Activated CD8-positive, alpha-beta memory T cell treated with anti-CD3 and anti-CD28 coated beads, Interleukin-2, amount 10 ng/mL, durations not matched to agents 7 days and 5 days (primary cell): Measurements from ENCODE around the gene DRD5. TPM values are rescaled to one million over a fixed set of nuclear protein-coding genes. Genes with fewer than 3 reads are reported as not detected.
"Not testable (repeated sequence)": the region's sequence is repeated elsewhere in the genome, so short reads cannot be mapped to it uniquely, and the experiment has no call there.

Source experiments
- ATAC-seq: fragments of 150-1000 bp; cut with Tn5 transposase; one replicate; pipeline ENCODE4 v1.10.0; 2021; ENCODE audit warnings: moderate library complexity
- CTCF ChIA-PET: fragments of 350-600 bp; sonication (Branson Sonifier 250); formaldehyde crosslinking; loops from one replicate; lab custom pipeline; 2021; ENCODE audit warnings: antibody characterized with exemption; lab: Charles Lee
- DNase-seq: peaks from one replicate; pipeline ENCODE4 v3.0.0-alpha.2; 2020
- H3K27ac Mint-ChIP-seq: one replicate; pipeline ENCODE4 v1.8.0; 2021; ENCODE audit warnings: mild to moderate bottlenecking, mixed read lengths
- H3K27me3 Mint-ChIP-seq: one replicate; pipeline ENCODE4 v1.8.0; 2021; ENCODE audit warnings: mixed read lengths
- H3K36me3 Mint-ChIP-seq: one replicate; pipeline ENCODE4 v1.8.0; 2021; ENCODE audit warnings: mild to moderate bottlenecking, mixed read lengths
- H3K4me1 Mint-ChIP-seq: one replicate; pipeline ENCODE4 v1.8.0; 2021; ENCODE audit warnings: mixed read lengths
- H3K4me3 Mint-ChIP-seq: one replicate; pipeline ENCODE4 v1.8.0; 2021; ENCODE audit warnings: mild to moderate bottlenecking, moderate library complexity, mixed read lengths
- H3K9me3 Mint-ChIP-seq: one replicate; pipeline ENCODE4 v1.8.0; 2022; ENCODE audit warnings: low read depth, mixed read lengths
- total RNA-seq, 2 experiments: library from RNA; stranded (reverse); gene quantifications; one replicate each; pipeline ENCODE4 v1.2.3, GENCODE V29; 2021

Gene DRD5
- total RNA-seq, 2 experiments from 2014 or later = not detected

GRCh38 chr4:9782136-9782436, 652 bp downstream of the DRD5 start:
- no peak overlapping the region for H3K4me3 Mint-ChIP-seq
- ATAC-seq (no peak), DNase-seq (no peak)
- H3K36me3 Mint-ChIP-seq = peaks cover 1% of the 10 kb centered on the region
- peaks cover 81% of the 10 kb centered on the region for H3K27me3 Mint-ChIP-seq
- H3K27ac Mint-ChIP-seq = no peak overlapping the region
- H3K9me3 Mint-ChIP-seq = no peaks in the 10 kb centered on the region
- CTCF ChIA-PET = no interaction called here
- H3K4me1 Mint-ChIP-seq = no peaks in the 10 kb centered on the region

- H3K27me3 Mint-ChIP-seq = peaks cover 74% of the 10 kb centered on the region
- H3K27ac Mint-ChIP-seq, DNase-seq, H3K9me3 Mint-ChIP-seq, H3K4me1 Mint-ChIP-seq, H3K4me3 Mint-ChIP-seq, CTCF ChIA-PET, H3K36me3 Mint-ChIP-seq, ATAC-seq: not testable (repeated sequence)
Measured at GRCh38 chr4:9785891-9786290, 4.5 kb downstream of the DRD5 start.

DNA sequence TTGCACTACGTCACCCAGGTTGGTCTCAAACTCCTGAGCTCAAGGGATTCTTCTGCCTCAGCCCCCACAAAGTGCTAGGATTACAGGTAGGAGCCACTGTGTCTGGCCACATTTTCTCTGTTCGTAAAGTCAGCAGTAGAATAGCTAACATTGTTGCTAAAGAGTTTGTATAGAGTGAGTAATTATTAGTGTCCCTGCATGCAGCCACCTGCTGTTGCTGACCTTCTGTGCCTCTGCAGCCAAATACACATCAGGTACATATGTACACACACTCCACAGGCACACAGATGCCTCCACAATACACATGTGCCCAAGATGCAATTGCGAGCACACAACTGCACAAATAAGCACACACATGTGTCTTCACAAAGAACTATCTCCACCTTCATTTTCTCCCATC, 10.9 kb downstream of the DRD5 start:
- Mint-ChIP-seq H3K9me3 (no peaks in the 10 kb centered on the region), H3K27me3 (peaks cover 46% of the 10 kb centered on the region), H3K4me3 (no peak overlapping the region), H3K4me1 (no peaks in the 10 kb centered on the region), H3K36me3 (no peaks in the 10 kb centered on the region), H3K27ac (no peak overlapping the region)
- ATAC-seq (no peak), DNase-seq (no peak)
- CTCF ChIA-PET = no interaction called here

DNA sequence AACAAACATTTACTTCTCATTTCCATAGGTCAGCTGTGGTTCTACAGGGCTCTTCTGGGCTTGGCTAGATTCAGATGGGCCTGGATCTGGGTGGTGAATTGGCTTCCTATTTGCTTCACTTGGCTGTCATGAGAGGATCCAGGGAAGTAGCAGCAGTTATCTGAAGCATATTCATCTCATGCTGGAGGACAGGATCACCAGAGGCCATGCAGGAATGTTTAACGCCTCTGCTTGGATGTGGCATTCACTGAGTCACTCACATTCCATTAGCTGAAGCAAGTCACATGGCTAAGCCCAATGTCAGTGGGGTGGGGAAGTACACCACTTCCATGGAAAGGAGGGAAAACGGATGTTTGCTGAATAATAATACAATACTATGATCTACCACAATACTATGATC, 15.2 kb downstream of the DRD5 start:
- ATAC-seq, H3K9me3 Mint-ChIP-seq, H3K27ac Mint-ChIP-seq, H3K36me3 Mint-ChIP-seq, CTCF ChIA-PET, DNase-seq, H3K4me1 Mint-ChIP-seq, H3K4me3 Mint-ChIP-seq: not testable (repeated sequence)
- H3K27me3 Mint-ChIP-seq = peaks cover 44% of the 10 kb centered on the region

- Mint-ChIP-seq H3K27me3 (peaks cover 70% of the 10 kb centered on the region), H3K4me3 (no peak overlapping the region), H3K4me1 (no peaks in the 10 kb centered on the region), H3K9me3 (no peaks in the 10 kb centered on the region), H3K36me3 (no peaks in the 10 kb centered on the region), H3K27ac (no peak overlapping the region)
- CTCF ChIA-PET = no interaction called here
- ATAC-seq (no peak), DNase-seq (no peak)
Measured at GRCh38 chr4:9800848-9801247, 19.4 kb downstream of the DRD5 start.

DNA sequence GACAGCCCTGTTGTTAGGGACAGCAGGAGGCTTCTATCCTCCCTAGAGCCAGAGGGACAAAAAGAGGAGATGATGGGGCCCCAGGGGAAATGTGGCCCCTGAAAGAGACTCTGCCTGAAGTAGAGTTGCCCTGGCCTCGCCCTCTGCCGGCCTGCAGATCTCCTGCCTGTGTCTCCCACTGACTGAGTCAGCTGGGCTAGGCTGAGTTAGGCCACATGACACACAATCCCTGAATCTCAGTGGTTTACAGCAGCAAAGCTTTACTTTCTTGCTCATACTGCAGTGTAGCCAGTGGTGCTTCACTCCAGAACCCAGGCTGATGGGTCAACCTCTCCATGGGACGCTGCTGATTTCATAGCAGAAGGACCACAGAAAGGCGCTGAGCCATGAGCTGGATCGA, 23.5 kb downstream of the DRD5 start:
- ATAC-seq (no peak), DNase-seq (no peak)
- no peak overlapping the region for H3K4me3 Mint-ChIP-seq
- CTCF ChIA-PET = no interaction called here
- no peak overlapping the region for H3K27ac Mint-ChIP-seq
- H3K9me3 Mint-ChIP-seq = no peaks in the 10 kb centered on the region
- no peaks in the 10 kb centered on the region for H3K36me3 Mint-ChIP-seq
- H3K4me1 Mint-ChIP-seq = no peaks in the 10 kb centered on the region
- peaks cover 78% of the 10 kb centered on the region for H3K27me3 Mint-ChIP-seq

DNA sequence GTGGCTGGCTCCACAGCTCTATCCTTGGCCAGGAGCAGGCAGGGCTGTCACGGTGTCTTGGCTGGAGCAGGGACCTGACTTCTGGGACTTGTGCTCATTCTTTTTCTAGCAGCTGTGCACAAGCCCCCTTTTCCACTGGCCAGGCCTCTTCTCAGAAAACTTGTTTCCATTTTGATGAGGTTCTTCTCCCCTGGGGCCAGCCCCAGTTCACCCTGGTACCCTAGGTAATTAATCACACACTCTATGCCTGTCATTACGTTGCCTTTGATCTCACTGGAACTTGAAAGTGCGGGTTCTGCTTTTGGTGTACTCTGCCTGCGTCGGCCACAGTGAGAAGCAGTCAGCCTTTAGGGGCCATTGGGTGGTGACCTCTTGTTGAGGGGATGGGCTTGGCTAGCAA, 26.6 kb downstream of the DRD5 start:
- Mint-ChIP-seq H3K27ac (no peak overlapping the region), H3K27me3 (peaks cover 85% of the 10 kb centered on the region), H3K9me3 (no peaks in the 10 kb centered on the region), H3K36me3 (peaks cover 8% of the 10 kb centered on the region), H3K4me1 (peaks cover 14% of the 10 kb centered on the region), H3K4me3 (no peak overlapping the region)
- DNase-seq (no peak), ATAC-seq (no peak)
- CTCF ChIA-PET = no interaction called here

GRCh38 chr4:9811806-9812205, 30.4 kb downstream of the DRD5 start:
- Mint-ChIP-seq H3K36me3 (peaks cover 20% of the 10 kb centered on the region), H3K4me3 (no peak overlapping the region), H3K9me3 (no peaks in the 10 kb centered on the region), H3K4me1 (peaks cover 24% of the 10 kb centered on the region), H3K27me3 (peaks cover 75% of the 10 kb centered on the region), H3K27ac (no peak overlapping the region)
- ATAC-seq (no peak), DNase-seq (no peak)
- CTCF ChIA-PET = no interaction called here

DNA sequence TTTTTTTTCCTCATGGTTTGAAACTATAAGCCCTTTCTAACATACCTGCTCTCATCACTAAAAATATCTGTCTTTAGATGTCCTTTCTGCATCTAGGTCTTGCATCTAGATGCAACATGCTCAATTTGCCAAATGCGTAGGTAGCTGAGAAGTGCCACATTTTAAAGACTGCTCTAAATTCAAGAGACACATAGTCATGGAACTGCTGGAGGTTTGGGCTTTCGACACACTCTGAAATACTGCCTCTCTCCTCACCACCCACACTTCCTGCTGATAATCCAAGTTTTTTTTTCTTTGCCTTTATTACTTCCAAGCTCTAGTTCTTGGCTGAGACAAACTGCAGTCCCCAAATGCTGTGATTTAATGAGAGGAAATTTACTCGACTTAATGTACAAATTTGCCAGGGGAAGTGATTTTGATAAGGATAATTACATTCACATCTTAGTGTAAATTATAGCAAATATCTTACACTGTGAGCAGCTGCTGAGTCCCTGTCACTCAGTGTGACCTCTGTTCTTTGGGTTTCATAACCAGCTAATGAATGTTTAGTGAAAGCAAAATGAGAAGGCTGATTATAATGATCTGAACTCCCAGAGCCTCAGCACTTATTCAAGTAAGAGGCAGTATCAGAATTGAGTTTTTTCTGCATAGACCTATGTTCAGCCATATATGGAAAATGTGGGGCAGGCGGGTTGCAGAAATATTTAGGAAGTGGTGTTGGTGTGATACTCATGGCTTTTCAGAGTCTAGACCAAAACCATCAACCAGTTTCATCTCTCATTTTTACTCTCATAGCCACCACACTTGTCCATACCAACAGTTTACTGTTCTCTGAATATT, 31.3 kb downstream of the DRD5 start:
- H3K27me3 Mint-ChIP-seq = peaks cover 77% of the 10 kb centered on the region
- CTCF ChIA-PET = no interaction called here
- peak; percentile 77 for DNase-seq

DNA sequence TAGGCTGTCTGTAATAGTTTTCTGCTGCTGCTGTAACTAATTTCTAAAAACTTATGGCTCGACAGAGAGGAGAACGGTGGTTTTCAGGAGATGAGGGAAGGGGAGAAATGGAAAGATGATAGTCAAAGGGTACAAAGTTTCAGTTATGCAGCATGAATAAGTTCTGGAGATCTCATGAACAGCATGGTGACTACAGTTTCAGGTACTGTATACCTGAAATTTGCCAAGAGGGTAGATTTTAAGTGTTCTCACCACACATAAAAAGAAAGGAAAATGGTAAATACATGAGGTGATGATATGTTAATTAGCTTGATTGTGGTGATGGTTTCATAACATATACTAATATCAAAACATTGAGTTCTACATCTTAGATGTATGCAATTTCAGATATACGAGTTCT, 34.9 kb downstream of the DRD5 start:
- Mint-ChIP-seq H3K36me3 (peaks cover 24% of the 10 kb centered on the region), H3K4me3 (no peak overlapping the region), H3K4me1 (peaks cover 26% of the 10 kb centered on the region), H3K27me3 (peaks cover 75% of the 10 kb centered on the region), H3K9me3 (no peaks in the 10 kb centered on the region), H3K27ac (no peak overlapping the region)
- CTCF ChIA-PET = no interaction called here
- ATAC-seq (no peak), DNase-seq (no peak)

More for the DNA sequence above, 31.3 kb downstream of the DRD5 start:
- Mint-ChIP-seq H3K27ac (no peak overlapping the region), H3K36me3 (peaks cover 20% of the 10 kb centered on the region), H3K9me3 (no peaks in the 10 kb centered on the region), H3K4me3 (no peak overlapping the region), H3K4me1 (peaks cover 26% of the 10 kb centered on the region)
- ATAC-seq = peak; percentile 85

- Mint-ChIP-seq H3K4me3 (no peak overlapping the region), H3K36me3 (peaks cover 19% of the 10 kb centered on the region), H3K27ac (no peak overlapping the region), H3K9me3 (no peaks in the 10 kb centered on the region), H3K4me1 (peaks cover 16% of the 10 kb centered on the region), H3K27me3 (peaks cover 81% of the 10 kb centered on the region)
- no peak for DNase-seq
- CTCF ChIA-PET = no interaction called here
- no peak for ATAC-seq
Measured at GRCh38 chr4:9820343-9820742, 38.9 kb downstream of the DRD5 start.

DNA sequence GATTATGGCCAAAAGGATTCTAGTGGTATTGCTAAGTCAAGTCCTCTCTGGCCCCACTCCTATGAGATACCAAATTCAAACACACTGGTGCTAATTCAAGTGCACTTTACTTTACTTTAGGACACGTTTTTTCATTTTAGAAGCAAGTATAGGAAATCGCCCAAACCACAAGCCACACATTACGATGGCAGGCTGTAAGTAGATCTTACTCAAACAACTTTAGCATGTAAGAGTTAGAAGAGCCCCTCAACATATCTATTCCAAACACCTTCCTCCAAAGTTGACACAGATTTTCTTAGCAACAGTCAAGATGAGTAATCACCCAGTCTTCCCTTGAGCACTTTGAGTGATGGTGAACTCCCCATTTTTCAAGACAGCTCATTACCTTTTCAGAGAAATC, 43.6 kb downstream of the DRD5 start:
- peak; percentile 87 for DNase-seq
- CTCF ChIA-PET = interaction anchor here (1.1 to 1.7 kb wide), 2 partner anchors 121 to 190 kb away, joined by 3 read pairs; no protein-coding TSS in a partner anchor
- peaks cover 2% of the 10 kb centered on the region for H3K9me3 Mint-ChIP-seq
- H3K4me3 Mint-ChIP-seq = peak overlapping the region; percentile 14
- peak overlapping the region; percentile 26 for H3K27ac Mint-ChIP-seq
- H3K4me1 Mint-ChIP-seq = peaks cover 19% of the 10 kb centered on the region
- H3K27me3 Mint-ChIP-seq = peaks cover 82% of the 10 kb centered on the region
- H3K36me3 Mint-ChIP-seq = peaks cover 11% of the 10 kb centered on the region
- ATAC-seq = peak; percentile 95

DNA sequence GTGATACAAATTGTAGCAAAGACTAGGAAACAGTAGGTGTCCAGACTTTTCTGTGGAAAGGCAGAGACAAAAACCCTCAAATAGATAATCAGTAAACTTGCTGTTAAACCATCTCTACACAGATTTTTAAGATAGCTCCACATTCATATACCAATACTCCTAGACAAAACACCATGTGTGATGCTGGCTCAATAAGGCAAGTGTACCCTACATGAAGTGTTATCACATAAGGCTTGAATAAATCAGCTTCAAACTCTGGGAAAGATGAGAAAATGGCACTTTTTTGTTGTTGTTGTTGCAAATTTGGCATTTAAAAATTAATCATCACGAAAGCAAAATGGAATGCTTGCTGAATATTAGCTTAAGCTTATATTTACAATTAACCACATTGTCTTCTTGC, 45.1 kb downstream of the DRD5 start:
- ATAC-seq (no peak), DNase-seq (no peak)
- H3K27ac Mint-ChIP-seq = no peak overlapping the region
- H3K36me3 Mint-ChIP-seq = peaks cover 11% of the 10 kb centered on the region
- peaks cover 79% of the 10 kb centered on the region for H3K27me3 Mint-ChIP-seq
- H3K4me3 Mint-ChIP-seq = no peak overlapping the region
- peaks cover 19% of the 10 kb centered on the region for H3K4me1 Mint-ChIP-seq
- CTCF ChIA-PET = interaction anchor here (1.0 kb wide), 1 partner anchor 188 kb away, joined by 3 read pairs; no protein-coding TSS in a partner anchor
- H3K9me3 Mint-ChIP-seq = peaks cover 2% of the 10 kb centered on the region

- CTCF ChIA-PET = no interaction called here
- ATAC-seq = no peak
- H3K4me1 Mint-ChIP-seq = no peaks in the 10 kb centered on the region
Measured at GRCh38 chr4:9832640-9833039, 51.2 kb downstream of the DRD5 start.

More at GRCh38 chr4:9832640-9833039, 51.2 kb downstream of the DRD5 start:
- peaks cover 60% of the 10 kb centered on the region for H3K27me3 Mint-ChIP-seq
- H3K4me3 Mint-ChIP-seq = no peak overlapping the region
- peaks cover 1% of the 10 kb centered on the region for H3K36me3 Mint-ChIP-seq
- DNase-seq = no peak
- no peak overlapping the region for H3K27ac Mint-ChIP-seq
- peaks cover 2% of the 10 kb centered on the region for H3K9me3 Mint-ChIP-seq
